ENCODE data around the gene HRH4.

DNA sequence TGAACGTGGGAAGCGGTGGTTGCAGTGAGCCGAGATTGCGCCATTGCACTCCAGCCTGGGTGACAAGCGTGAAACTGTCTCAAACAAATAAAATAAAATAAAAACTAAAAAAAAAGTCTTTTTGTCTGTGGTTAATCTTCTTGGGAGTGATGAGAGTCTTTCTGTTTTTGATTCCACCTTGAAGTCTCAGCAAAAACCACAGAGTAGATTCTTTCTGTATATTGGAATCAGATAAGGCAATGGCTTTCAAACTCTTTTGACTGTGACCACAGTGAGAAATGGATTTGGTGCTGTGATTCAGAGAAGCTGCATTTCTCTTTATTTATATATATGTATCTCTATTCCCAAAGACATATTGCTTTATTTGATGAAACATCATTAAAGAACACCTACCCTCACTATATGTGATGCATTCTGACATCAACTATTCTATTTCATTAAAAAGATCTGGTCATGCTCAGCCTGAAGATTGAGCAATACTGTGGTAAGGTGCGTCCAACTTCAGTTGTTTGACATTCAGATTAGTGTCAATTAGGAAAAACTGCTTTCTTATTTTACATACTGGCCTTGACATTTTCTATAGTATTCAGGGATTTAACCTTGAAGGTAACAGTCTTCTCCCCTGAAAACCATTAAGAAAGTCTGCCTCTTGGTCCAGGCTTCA is 15.6 kb downstream of the HRH4 start:
- no peak for TF ChIP-seq ZNF70 (CRISPR knock-in tag; IDR thresholded peaks at IDR 0.05)
- TF ChIP-seq ZNF565 (CRISPR knock-in tag; conservative IDR thresholded peaks at IDR 0.05; ENCODE audit: low read depth): no peak
- TF ChIP-seq TOX (CRISPR knock-in tag; IDR thresholded peaks at IDR 0.05; ENCODE audit: borderline replicate concordance): no peak
- TF ChIP-seq ZFP30 (CRISPR knock-in tag; IDR thresholded peaks at IDR 0.05): no peak
- no peak for TF ChIP-seq ARNTL (CRISPR knock-in tag; IDR thresholded peaks at IDR 0.05; ENCODE audit: borderline replicate concordance, low read depth)
- no peak for TF ChIP-seq ZC3H10 (CRISPR knock-in tag; IDR thresholded peaks at IDR 0.05)

All from SK-N-SH treated with all-trans-retinoic acid at 6 μM for 48 hours (cell line).